ENCODE data around the gene CELSR2. TPM values are rescaled to one million over a fixed set of nuclear protein-coding genes. Genes with fewer than 3 reads are reported as not detected.
A peak's percentile ranks its signal among the peaks of the same experiment; 100 is the strongest.

CELSR2 gene
- total and polyA plus RNA-seq, 7 donors = 0.69 to 12.5 (median 6.9) TPM

- Histone ChIP-seq H3K36me3 (ENCODE audit: insufficient read depth in 1 of 2, low read depth in 1 of 2) (no peaks in the 10 kb centered on the region), H3K4me3 (peak overlapping the region; percentile 39), H3K4me1 (no peaks in the 10 kb centered on the region), H3K27me3 (ENCODE audit: insufficient read depth in 3 of 3, low read length in 2 of 3) (no peaks in the 10 kb centered on the region), H3K9me3 (no peaks in the 10 kb centered on the region), H3K27ac (no peak overlapping the region)
- ATAC-seq = no peak
- intact Hi-C loops (cut with DNase I) = no loop called here
- TF ChIP-seq CTCF (IDR thresholded peaks at IDR 0.05) = no peak
- DNase-seq = no peak
- 43 to 51% (median 50%) methylated on average over 9 of the region's 9 CpGs for WGBS, 3 donors
These were observed 40.4 kb upstream of the CELSR2 start for GRCh38 chr1:109208836-109209463.

- no peak overlapping the region for H3K27ac ChIP-seq
- no peak for ATAC-seq
These were observed 39.3 kb upstream of the CELSR2 start for GRCh38 chr1:109210058-109210457.

GRCh38 chr1:109213345-109213823, 36.0 kb upstream of the CELSR2 start:
- no peak for TF ChIP-seq CTCF (IDR thresholded peaks at IDR 0.05)
- WGBS, 3 donors = 28 to 31% (median 30%) methylated on average over 10 of the region's 10 CpGs
- Histone ChIP-seq H3K27me3 (ENCODE audit: insufficient read depth in 3 of 3, low read length in 2 of 3) (no peaks in the 10 kb centered on the region), H3K9me3 (no peaks in the 10 kb centered on the region), H3K27ac (peak overlapping the region; percentile 89), H3K4me1 (peaks cover 18% of the 10 kb centered on the region), H3K4me3 (peak overlapping the region; percentile 91), H3K36me3 (ENCODE audit: insufficient read depth in 1 of 2, low read depth in 1 of 2) (peaks cover 0 to 6% of the 10 kb centered on the region in 2 donors)
- ATAC-seq = no peak
- no peak for DNase-seq
- intact Hi-C loops (cut with DNase I) = loop anchor here in 1 of 2 donors (5.0 kb wide), 1 partner anchor 111 kb away; no protein-coding TSS in a partner anchor

More at GRCh38 chr1:109210058-109210457, 39.3 kb upstream of the CELSR2 start:
- H3K4me1 ChIP-seq = peaks cover 2% of the 10 kb centered on the region
- no peaks in the 10 kb centered on the region for H3K27me3 ChIP-seq (ENCODE audit: insufficient read depth in 3 of 3, low read length in 2 of 3)
- no peak for DNase-seq
- TF ChIP-seq CTCF (IDR thresholded peaks at IDR 0.05) = no peak
- H3K36me3 ChIP-seq (ENCODE audit: insufficient read depth in 1 of 2, low read depth in 1 of 2) = no peaks in the 10 kb centered on the region
- no peak overlapping the region for H3K4me3 ChIP-seq
- WGBS, 3 donors = 84 to 89% (median 89%) methylated on average over 8 of the region's 8 CpGs
- H3K9me3 ChIP-seq = no peaks in the 10 kb centered on the region
- intact Hi-C loops (cut with DNase I) = loop anchor here in 1 of 2 donors (5.0 kb wide), 1 partner anchor 108 kb away; no protein-coding TSS in a partner anchor

GRCh38 chr1:109213824-109214693, 35.3 kb upstream of the CELSR2 start, which contains the start of gene SARS1:
TSS of gene SARS1 (plus strand) at chr1:109213918. CDS start at chr1:109213993, 75 bp downstream.
- Histone ChIP-seq H3K4me3 (peak within 1 kb of the TSS; percentile 91), H3K36me3 (ENCODE audit: insufficient read depth in 1 of 2, low read depth in 1 of 2) (peaks cover 0 to 6% of the 10 kb centered on the region in 2 donors), H3K27ac (peak within 1 kb of the TSS; percentile 89), H3K9me3 (no peaks in the 10 kb centered on the region), H3K4me1 (peaks cover 18% of the 10 kb centered on the region), H3K27me3 (ENCODE audit: insufficient read depth in 3 of 3, low read length in 2 of 3) (no peaks in the 10 kb centered on the region)
- intact Hi-C loops (cut with DNase I) = loop anchor here in 1 of 2 donors (5.0 kb wide), 1 partner anchor 112 kb away; no protein-coding TSS in a partner anchor
- TF ChIP-seq CTCF (IDR thresholded peaks at IDR 0.05) = no peak
- ATAC-seq (peak; percentile 94 to 95 (median 94)), DNase-seq (peak; percentile 89 to 93)
- 0% methylated on average over 60 to 64 of the region's 64 CpGs for WGBS, 3 donors
